GM12878 (cell line): Measurements from ENCODE around the gene SIK3. TPM values are rescaled to one million over a fixed set of nuclear protein-coding genes. Genes with fewer than 3 reads are reported as not detected.
A peak's percentile ranks its signal among the peaks of the same experiment; 100 is the strongest.

Source experiments
- BACH1 ChIP-seq: fragments of 450-650 bp; IDR thresholded peaks from 2 replicates; pipeline ENCODE4 v1.6.1; 2017; ENCODE audit warnings: mild to moderate bottlenecking, borderline replicate concordance
- BRCA1 ChIP-seq: IDR thresholded peaks from 2 replicates; pipeline ENCODE4 v1.6.1; 2011; ENCODE audit warnings: low read depth, low read length, improper control_type of control experiment
- EED ChIP-seq: sonication (generic); IDR thresholded peaks from 2 replicates; pipeline ENCODE4 v1.6.1; 2016; ENCODE audit warnings: antibody characterized with exemption, low read depth
- ELK1 ChIP-seq: IDR thresholded peaks from 2 replicates; pipeline ENCODE4 v1.6.1; 2012; ENCODE audit warnings: low read depth, low read length, improper control_type of control experiment
- FOXK2 ChIP-seq: fragments of 450-650 bp; IDR thresholded peaks from 2 replicates; pipeline ENCODE4 v1.6.1; 2017; ENCODE audit warnings: mild to moderate bottlenecking, moderate library complexity
- IRF3 ChIP-seq: fragments of 450-650 bp; IDR thresholded peaks from 2 replicates; pipeline ENCODE4 v1.6.1; 2014; ENCODE audit warnings: mild to moderate bottlenecking
- PRDM15 ChIP-seq: fragments of 450-650 bp; formaldehyde crosslinking; IDR thresholded peaks from 2 replicates; pipeline ENCODE4 v1.4.0; 2020; ENCODE audit warnings: mild to moderate bottlenecking, moderate library complexity
- RELA ChIP-seq: fragments of 450-650 bp; IDR thresholded peaks from 2 replicates; pipeline ENCODE4 v1.8.0; 2014; ENCODE audit warnings: borderline replicate concordance; ENCODE audit not compliant: partially characterized antibody
- SMARCA5 ChIP-seq: fragments of 450-650 bp; IDR thresholded peaks from 2 replicates; pipeline ENCODE4 v1.6.1; 2017; ENCODE audit warnings: mild to moderate bottlenecking
- SPI1 ChIP-seq: IDR thresholded peaks from 2 replicates; pipeline ENCODE4 v1.6.1; 2011; ENCODE audit warnings: low read depth, mild to moderate bottlenecking, low read length, moderate library complexity, borderline replicate concordance; ENCODE audit not compliant: insufficient read depth
- SRF ChIP-seq, 2 experiments: IDR thresholded peaks; 2 replicates each; pipeline ENCODE4 v1.6.1; 2011; ENCODE audit warnings: low read depth in 2 of 2, low read length in 2 of 2, mild to moderate bottlenecking in 1 of 2, moderate library complexity in 1 of 2
- WRNIP1 ChIP-seq: IDR thresholded peaks from 2 replicates; pipeline ENCODE4 v1.6.1; 2011; ENCODE audit warnings: low read depth, low read length, improper control_type of control experiment, borderline replicate concordance
- YY1 ChIP-seq: IDR thresholded peaks from 2 replicates; pipeline ENCODE4 v1.6.1; 2011; ENCODE audit warnings: low read depth, mild to moderate bottlenecking, low read length
- ZBTB33 ChIP-seq: fragments of 450-650 bp; IDR thresholded peaks from 2 replicates; pipeline ENCODE4 v1.6.1; 2017; ENCODE audit warnings: mild to moderate bottlenecking
- ZBTB40 ChIP-seq: fragments of 450-650 bp; IDR thresholded peaks from 2 replicates; pipeline ENCODE4 v1.6.1; 2016; ENCODE audit warnings: mild to moderate bottlenecking, moderate library complexity, borderline replicate concordance
- ZNF217 ChIP-seq: fragments of 450-650 bp; IDR thresholded peaks from 2 replicates; pipeline ENCODE4 v1.6.1; 2017; ENCODE audit warnings: antibody characterized with exemption, mild to moderate bottlenecking
- ZZZ3 ChIP-seq: IDR thresholded peaks from 2 replicates; pipeline ENCODE4 v1.6.1; 2011; ENCODE audit warnings: low read depth; ENCODE audit not compliant: control insufficient read depth, insufficient read length
- polyA plus RNA-seq, 11 experiments: library from polyadenylated mRNA; depleted of rRNA in 4 of 11; unstranded in 6 of 11; stranded (reverse) in 5 of 11; fragments of >200 nt; fragmentation: Nextera tagmentation in 4 of 11; fragmentation: Illumina TruSeq in 1 of 11; extraction: Ambion mirVana in 4 of 11; extraction: Trizol in 1 of 11; gene quantifications; 1 replicate in 1 of 11; 2 replicates in 10 of 11; pipeline versions ENCODE4 v1.2.1 to v1.2.3, GENCODE V29; 2011 to 2016; ENCODE audit warnings: inconsistent platforms in 2 of 11, missing spikeins in 2 of 11, low read depth in 1 of 11
- total RNA-seq, 4 experiments: library from RNA; depleted of rRNA in 3 of 4; stranded (reverse); fragments of >200 nt in 3 of 4; fragmentation: Illumina TruSeq in 1 of 4; extraction: Trizol in 1 of 4; gene quantifications; 2 replicates each; pipeline versions ENCODE4 v1.2.1 to v1.2.3, GENCODE V29; 2013 to 2021

The SIK3 gene
- total and polyA plus RNA-seq, 10 of the 15 experiments (the other 5 are each of a cell fraction or from before 2014, with no cell fraction given): 2.5 to 31.9 (median 11.1) TPM

- TF ChIP-seq ZBTB40: peak; percentile 47; the same call in 1 of the 2 replicates
- peak; percentile 92 for TF ChIP-seq YY1
- TF ChIP-seq PRDM15: no peak
- no peak for TF ChIP-seq ZNF217
- no peak for TF ChIP-seq ZZZ3
- TF ChIP-seq BACH1: peak; percentile 44; the same call in 1 of the 2 replicates
- no peak for TF ChIP-seq SRF (IDR thresholded peaks at IDR 0.05; ENCODE audit: low read depth in 2 of 2, low read length in 2 of 2)
- TF ChIP-seq SMARCA5: 0 out of 2 replicates have a peak, but pooled peaks have one; percentile 5
- no peak for TF ChIP-seq SPI1
- TF ChIP-seq RELA: peak; percentile 77
- no peak for TF ChIP-seq BRCA1
- TF ChIP-seq ZBTB33: no peak
- no peak for TF ChIP-seq FOXK2
- no peak for TF ChIP-seq ELK1
- peak; percentile 53 for TF ChIP-seq EED
- TF ChIP-seq WRNIP1: no peak
- no peak for TF ChIP-seq IRF3
Observed at GRCh38 chr11:117098269-117099232, at the start of gene SIK3 (continued).
